Type B pancreatic cell (in vitro differentiated cells): ENCODE data around the gene MTHFS. TPM values are rescaled to one million over a fixed set of nuclear protein-coding genes. Genes with fewer than 3 reads are reported as not detected.
A peak's percentile ranks its signal among the peaks of the same experiment; 100 is the strongest.
"Not testable (repeated sequence)": the region's sequence is repeated elsewhere in the genome, so short reads cannot be mapped to it uniquely, and the experiment has no call there.

ENCODE experiments used
- DNase-seq: peaks from one replicate; pipeline ENCODE4 v3.0.0; 2021; ENCODE audit warnings: mixed read lengths; ENCODE audit not compliant: unreplicated experiment; ENCODE audit errors: extremely low spot score
- H3K27ac Mint-ChIP-seq: 2 replicates; pipeline ENCODE4 v1.8.0; 2021; ENCODE audit warnings: mild to moderate bottlenecking, mixed read lengths
- H3K27me3 Mint-ChIP-seq: 2 replicates; pipeline ENCODE4 v1.8.0; 2021; ENCODE audit warnings: mixed read lengths
- H3K36me3 Mint-ChIP-seq: 2 replicates; pipeline ENCODE4 v1.8.0; 2021; ENCODE audit warnings: mixed read lengths
- H3K4me1 Mint-ChIP-seq: one replicate; pipeline ENCODE4 v1.8.0; 2021; ENCODE audit warnings: mixed read lengths; ENCODE audit not compliant: unreplicated experiment
- H3K4me3 Mint-ChIP-seq: 2 replicates; pipeline ENCODE4 v1.8.0; 2021; ENCODE audit warnings: mild to moderate bottlenecking, mixed read lengths
- H3K9me3 Mint-ChIP-seq: 2 replicates; pipeline ENCODE4 v1.8.0; 2021; ENCODE audit warnings: mixed read lengths
- total RNA-seq: library from RNA; stranded (reverse); gene quantifications from 2 replicates; pipeline ENCODE4 v1.2.1, GENCODE V29; 2021; ENCODE audit warnings: low replicate concordance
- TF ChIP-seq, protein P1 (sequence below): fragments of 200-600 bp; sonication (generic); conservative IDR thresholded peaks from 2 replicates; pipeline ENCODE4 v1.5.0; 2021; ENCODE audit warnings: antibody characterized with exemption, mild to moderate bottlenecking

Gene MTHFS
- total RNA-seq, 1 donor from 2014 or later, result 27.6 TPM

- TF ChIP-seq, protein P1, sequence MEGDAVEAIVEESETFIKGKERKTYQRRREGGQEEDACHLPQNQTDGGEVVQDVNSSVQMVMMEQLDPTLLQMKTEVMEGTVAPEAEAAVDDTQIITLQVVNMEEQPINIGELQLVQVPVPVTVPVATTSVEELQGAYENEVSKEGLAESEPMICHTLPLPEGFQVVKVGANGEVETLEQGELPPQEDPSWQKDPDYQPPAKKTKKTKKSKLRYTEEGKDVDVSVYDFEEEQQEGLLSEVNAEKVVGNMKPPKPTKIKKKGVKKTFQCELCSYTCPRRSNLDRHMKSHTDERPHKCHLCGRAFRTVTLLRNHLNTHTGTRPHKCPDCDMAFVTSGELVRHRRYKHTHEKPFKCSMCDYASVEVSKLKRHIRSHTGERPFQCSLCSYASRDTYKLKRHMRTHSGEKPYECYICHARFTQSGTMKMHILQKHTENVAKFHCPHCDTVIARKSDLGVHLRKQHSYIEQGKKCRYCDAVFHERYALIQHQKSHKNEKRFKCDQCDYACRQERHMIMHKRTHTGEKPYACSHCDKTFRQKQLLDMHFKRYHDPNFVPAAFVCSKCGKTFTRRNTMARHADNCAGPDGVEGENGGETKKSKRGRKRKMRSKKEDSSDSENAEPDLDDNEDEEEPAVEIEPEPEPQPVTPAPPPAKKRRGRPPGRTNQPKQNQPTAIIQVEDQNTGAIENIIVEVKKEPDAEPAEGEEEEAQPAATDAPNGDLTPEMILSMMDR, result no peak
- Mint-ChIP-seq H3K9me3 (peaks cover 17% of the 10 kb centered on the region), H3K36me3 (peaks cover 72% of the 10 kb centered on the region), H3K4me3 (peak overlapping the region; percentile 37), H3K27me3 (no peaks in the 10 kb centered on the region), H3K27ac (no peak overlapping the region), H3K4me1 (peaks cover 13% of the 10 kb centered on the region)
- DNase-seq, result no peak
Observed at GRCh38 chr15:79919090-79919748, 22.4 kb upstream of the MTHFS start.

DNA sequence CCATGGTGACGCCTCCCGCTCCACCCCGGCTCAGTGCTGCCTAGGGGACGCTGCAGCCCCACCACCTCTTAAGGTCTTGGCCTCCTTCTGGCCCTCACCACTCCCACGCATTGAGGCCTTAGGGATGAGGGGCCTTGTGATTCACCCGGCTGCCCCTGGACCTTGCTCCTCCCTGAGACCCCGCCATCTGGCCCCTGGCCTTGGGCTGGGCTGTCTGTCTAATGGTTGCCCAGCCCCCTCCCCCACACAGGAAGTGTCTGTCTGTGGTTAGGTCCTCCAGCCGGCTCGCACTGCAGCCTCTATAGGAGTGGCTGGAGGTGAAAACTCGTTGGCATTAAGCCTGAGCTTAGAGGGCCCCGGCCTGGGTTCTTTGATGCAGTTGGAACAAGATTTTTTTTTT, 21.5 kb upstream of the MTHFS start:
- H3K4me3 Mint-ChIP-seq, result no peak overlapping the region
- peaks cover 10% of the 10 kb centered on the region for H3K4me1 Mint-ChIP-seq
- H3K9me3 Mint-ChIP-seq, result peaks cover 17% of the 10 kb centered on the region
- H3K27me3 Mint-ChIP-seq, result no peaks in the 10 kb centered on the region
- DNase-seq, result no peak
- no peak overlapping the region for H3K27ac Mint-ChIP-seq
- peaks cover 76% of the 10 kb centered on the region for H3K36me3 Mint-ChIP-seq
- TF ChIP-seq, protein P1, result no peak

GRCh38 chr15:79916502-79917132, 19.8 kb upstream of the MTHFS start:
- peaks cover 17% of the 10 kb centered on the region for H3K9me3 Mint-ChIP-seq
- H3K4me1 Mint-ChIP-seq, result peaks cover 4% of the 10 kb centered on the region
- peaks cover 71% of the 10 kb centered on the region for H3K36me3 Mint-ChIP-seq
- H3K27me3 Mint-ChIP-seq, result no peaks in the 10 kb centered on the region
- no peak for DNase-seq
- TF ChIP-seq, protein P1, result no peak
- H3K27ac Mint-ChIP-seq, result no peak overlapping the region
- H3K4me3 Mint-ChIP-seq, result no peak overlapping the region

GRCh38 chr15:79915776-79916501, 19.1 kb upstream of the MTHFS start:
- not testable (repeated sequence) for H3K4me1 Mint-ChIP-seq, H3K27me3 Mint-ChIP-seq, DNase-seq, H3K4me3 Mint-ChIP-seq, H3K27ac Mint-ChIP-seq
- H3K9me3 Mint-ChIP-seq, result peaks cover 13% of the 10 kb centered on the region
- H3K36me3 Mint-ChIP-seq, result peaks cover 67% of the 10 kb centered on the region

DNA sequence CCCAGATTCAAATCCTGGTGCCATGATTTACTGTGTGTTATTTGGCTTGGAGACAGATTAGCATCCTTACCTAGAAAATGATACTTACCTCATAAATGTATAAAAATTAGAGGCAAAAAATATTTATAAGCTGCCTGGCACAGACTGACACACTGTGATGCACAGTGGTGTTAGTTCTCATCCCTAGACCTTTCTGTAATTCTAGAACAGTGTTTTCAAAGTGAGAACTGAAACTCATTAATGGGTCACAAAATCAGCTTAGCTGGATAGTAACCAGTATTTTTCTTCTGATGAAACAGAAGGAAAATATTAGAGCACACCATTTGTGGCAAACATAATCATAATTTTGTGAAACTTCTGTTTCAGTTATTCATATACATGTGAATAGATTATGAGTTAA, 17.9 kb upstream of the MTHFS start:
- H3K27ac Mint-ChIP-seq, result no peak overlapping the region
- no peaks in the 10 kb centered on the region for H3K4me1 Mint-ChIP-seq
- no peak for DNase-seq
- TF ChIP-seq, protein P1, result no peak
- H3K9me3 Mint-ChIP-seq, result peaks cover 18% of the 10 kb centered on the region
- no peaks in the 10 kb centered on the region for H3K27me3 Mint-ChIP-seq
- peaks cover 70% of the 10 kb centered on the region for H3K36me3 Mint-ChIP-seq
- H3K4me3 Mint-ChIP-seq, result no peak overlapping the region

DNA sequence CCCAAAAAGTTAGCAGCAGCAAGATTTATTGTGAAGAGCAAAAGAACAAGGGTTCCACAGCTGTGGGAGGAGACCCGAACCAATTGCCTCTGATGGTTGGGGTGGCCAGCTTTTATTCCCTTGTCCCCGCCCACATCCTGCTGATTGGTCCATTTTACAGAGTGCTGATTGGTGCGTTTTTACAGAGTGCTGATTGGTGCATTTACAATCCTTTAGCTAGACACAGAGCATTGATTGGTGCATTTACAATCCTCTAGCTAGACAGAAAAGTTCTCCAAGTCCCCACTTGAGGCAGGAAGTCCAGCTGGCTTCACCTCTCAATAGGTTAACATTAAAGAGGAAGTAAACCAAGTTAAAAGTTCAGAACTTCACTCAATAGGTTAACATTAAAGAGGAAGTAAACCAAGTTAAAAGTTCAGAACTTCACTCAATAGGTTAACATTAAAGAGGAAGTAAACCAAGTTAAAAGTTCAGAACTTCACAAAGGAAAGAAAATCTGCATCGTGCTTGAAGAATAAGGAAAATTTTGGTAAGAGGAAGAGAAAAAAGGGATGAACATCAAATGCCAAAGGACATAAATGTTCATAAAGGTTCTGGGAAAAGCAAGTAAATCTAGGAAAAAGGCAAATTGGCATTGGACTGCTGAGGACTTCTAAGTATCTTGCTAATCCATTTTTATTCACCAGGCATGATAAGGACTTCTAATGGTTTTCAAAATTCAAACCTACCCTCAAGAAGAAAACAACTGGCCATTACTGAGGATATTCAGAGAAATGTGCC, 12.9 kb upstream of the MTHFS start:
- peaks cover 42% of the 10 kb centered on the region for H3K36me3 Mint-ChIP-seq
- not testable (repeated sequence) for H3K27ac Mint-ChIP-seq, H3K27me3 Mint-ChIP-seq, H3K4me3 Mint-ChIP-seq, H3K4me1 Mint-ChIP-seq, DNase-seq
- H3K9me3 Mint-ChIP-seq, result peaks cover 14% of the 10 kb centered on the region
